Sigmoid colon (tissue), 4 donors: ENCODE data around the gene CACNA2D3.

Experiments used
- EP300 ChIP-seq, 4 donors: sonication (generic); formaldehyde crosslinking; IDR thresholded peaks; one replicate each; pipeline ENCODE4 v1.6.1; 2017; ENCODE audit warnings: antibody characterized with exemption in 4 of 4
- POLR2A ChIP-seq, 2 donors: fragments of 450-650 bp; IDR thresholded peaks; one replicate each; pipeline ENCODE4 v1.6.1; 2016; ENCODE audit warnings: antibody characterized with exemption in 2 of 2, mild to moderate bottlenecking in 2 of 2, moderate library complexity in 2 of 2
- TF ChIP-seq, protein P1 (sequence below), 4 experiments: fragments of 450-650 bp in 3 of 4; fragments of 200-600 bp in 1 of 4; IDR thresholded peaks; one replicate each; pipeline ENCODE4 v1.5.1; 2016 to 2019; ENCODE audit warnings: antibody characterized with exemption in 4 of 4, mild to moderate bottlenecking in 3 of 4, moderate library complexity in 2 of 4

GRCh38 chr3:54873059-54874010 lies 751.0 kb downstream of the CACNA2D3 start:
- TF ChIP-seq EP300 (IDR thresholded peaks at IDR 0.05) (no peak), POLR2A (IDR thresholded peaks at IDR 0.05) (no peak)
- TF ChIP-seq, protein P1, sequence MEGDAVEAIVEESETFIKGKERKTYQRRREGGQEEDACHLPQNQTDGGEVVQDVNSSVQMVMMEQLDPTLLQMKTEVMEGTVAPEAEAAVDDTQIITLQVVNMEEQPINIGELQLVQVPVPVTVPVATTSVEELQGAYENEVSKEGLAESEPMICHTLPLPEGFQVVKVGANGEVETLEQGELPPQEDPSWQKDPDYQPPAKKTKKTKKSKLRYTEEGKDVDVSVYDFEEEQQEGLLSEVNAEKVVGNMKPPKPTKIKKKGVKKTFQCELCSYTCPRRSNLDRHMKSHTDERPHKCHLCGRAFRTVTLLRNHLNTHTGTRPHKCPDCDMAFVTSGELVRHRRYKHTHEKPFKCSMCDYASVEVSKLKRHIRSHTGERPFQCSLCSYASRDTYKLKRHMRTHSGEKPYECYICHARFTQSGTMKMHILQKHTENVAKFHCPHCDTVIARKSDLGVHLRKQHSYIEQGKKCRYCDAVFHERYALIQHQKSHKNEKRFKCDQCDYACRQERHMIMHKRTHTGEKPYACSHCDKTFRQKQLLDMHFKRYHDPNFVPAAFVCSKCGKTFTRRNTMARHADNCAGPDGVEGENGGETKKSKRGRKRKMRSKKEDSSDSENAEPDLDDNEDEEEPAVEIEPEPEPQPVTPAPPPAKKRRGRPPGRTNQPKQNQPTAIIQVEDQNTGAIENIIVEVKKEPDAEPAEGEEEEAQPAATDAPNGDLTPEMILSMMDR (IDR thresholded peaks at IDR 0.05): no peak
